Measurements from ENCODE around the gene PTPRN2. TPM values are rescaled to one million over a fixed set of nuclear protein-coding genes. Genes with fewer than 3 reads are reported as not detected.
A peak's percentile ranks its signal among the peaks of the same experiment; 100 is the strongest.

PTPRN2 gene
- total RNA-seq, 2 experiments from 2014 or later, result 0.46 to 0.51 TPM

DNA sequence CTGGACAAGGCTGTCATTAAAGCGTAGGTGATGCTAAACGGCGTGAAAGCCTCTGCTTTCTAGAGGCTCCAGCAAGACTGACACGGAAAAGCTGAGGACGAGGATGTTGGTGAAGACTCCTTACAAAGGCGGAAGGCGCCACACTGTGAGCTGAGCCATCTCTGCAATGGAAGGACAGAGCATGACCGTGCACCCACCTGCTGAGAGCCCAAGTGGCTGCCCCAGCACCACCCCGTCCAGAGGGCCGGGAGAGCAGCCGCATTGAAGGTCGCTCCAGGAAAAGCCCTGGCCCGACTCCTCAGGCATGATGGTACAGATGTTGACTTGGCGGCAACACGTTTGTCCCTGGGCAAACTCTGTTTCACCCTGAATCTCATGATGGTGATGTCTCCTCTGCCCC lies 758.1 kb downstream of the PTPRN2 start:
- no peak for ATAC-seq

DNA sequence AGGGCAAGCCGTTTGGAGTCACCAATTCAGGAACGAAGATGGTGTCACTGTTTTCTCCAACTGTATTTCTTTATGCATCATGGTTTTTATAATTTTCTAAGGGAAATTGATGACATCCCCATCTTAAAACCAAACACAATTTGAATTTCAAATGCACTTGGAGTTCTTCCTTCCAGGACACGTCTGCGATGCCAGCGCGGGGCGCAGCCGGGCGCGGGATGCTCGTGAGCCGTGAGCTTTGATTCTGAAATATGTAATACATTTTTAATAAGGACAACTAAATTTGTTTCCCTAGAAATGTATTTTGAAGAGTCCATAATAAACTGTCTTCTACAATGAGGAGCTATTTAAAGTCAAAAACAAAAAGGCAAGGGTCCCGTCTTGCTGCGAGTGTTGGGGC lies 758.7 kb downstream of the PTPRN2 start:
- CTCF ChIA-PET, result interaction anchor here (0.6 kb wide), 1 partner anchor 655 kb away, joined by 3 read pairs; no protein-coding TSS in a partner anchor
- no peak overlapping the region for H3K4me3 Mint-ChIP-seq
- H3K9me3 Mint-ChIP-seq (ENCODE audit: low read depth), result no peaks in the 10 kb centered on the region
- no peaks in the 10 kb centered on the region for H3K27me3 Mint-ChIP-seq
- intact Hi-C loops (cut with DNase I, micrococcal nuclease), result loop anchor here (5.0 to 10.0 kb wide), 2 partner anchors 48 to 524 kb away; no protein-coding TSS in a partner anchor
- peaks cover 40% of the 10 kb centered on the region for H3K4me1 Mint-ChIP-seq
- H3K36me3 Mint-ChIP-seq (ENCODE audit: low read depth), result no peaks in the 10 kb centered on the region
- POLR2A ChIA-PET, result no interaction called here
- no peak overlapping the region for H3K27ac Mint-ChIP-seq
- ATAC-seq (no peak), DNase-seq (no peak)

More for the DNA sequence above, 758.1 kb downstream of the PTPRN2 start:
- no peak for DNase-seq
- no peaks in the 10 kb centered on the region for H3K9me3 Mint-ChIP-seq (ENCODE audit: low read depth)
- no peaks in the 10 kb centered on the region for H3K36me3 Mint-ChIP-seq (ENCODE audit: low read depth)
- ChIA-PET CTCF (no interaction called here), POLR2A (no interaction called here)
- H3K4me3 Mint-ChIP-seq, result no peak overlapping the region
- intact Hi-C loops (cut with DNase I, micrococcal nuclease), result loop anchor here (5.0 to 10.0 kb wide), 2 partner anchors 48 to 525 kb away; no protein-coding TSS in a partner anchor
- peaks cover 40% of the 10 kb centered on the region for H3K4me1 Mint-ChIP-seq
- H3K27ac Mint-ChIP-seq, result no peak overlapping the region
- H3K27me3 Mint-ChIP-seq, result no peaks in the 10 kb centered on the region

DNA sequence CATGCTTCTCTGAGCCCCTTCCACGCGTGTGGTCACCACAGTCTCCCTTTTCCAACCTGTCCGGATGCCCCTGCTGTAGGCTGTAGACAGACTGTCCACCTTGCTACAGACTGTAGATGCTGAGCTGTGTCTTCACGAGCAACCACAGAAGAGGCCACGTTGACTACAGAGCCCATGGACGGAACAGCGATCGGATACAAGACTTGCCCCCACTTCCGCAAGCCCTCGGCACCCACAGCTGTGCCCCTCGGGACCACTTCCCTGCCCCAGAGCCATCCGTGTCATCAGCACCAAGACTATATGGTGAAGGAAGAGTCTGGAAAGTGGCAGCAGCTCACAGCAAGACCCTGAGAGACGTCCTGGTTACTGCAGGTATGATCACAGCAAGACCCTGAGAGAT lies 759.4 kb downstream of the PTPRN2 start:
- intact Hi-C loops (cut with DNase I, micrococcal nuclease), result loop anchor here (5.0 to 10.0 kb wide), 2 partner anchors 49 to 523 kb away; no protein-coding TSS in a partner anchor
- Mint-ChIP-seq H3K9me3 (ENCODE audit: low read depth) (no peaks in the 10 kb centered on the region), H3K4me1 (peaks cover 40% of the 10 kb centered on the region), H3K36me3 (ENCODE audit: low read depth) (no peaks in the 10 kb centered on the region), H3K27ac (no peak overlapping the region), H3K4me3 (no peak overlapping the region), H3K27me3 (no peaks in the 10 kb centered on the region)
- CTCF ChIA-PET, result no interaction called here
- POLR2A ChIA-PET, result no interaction called here
- no peak for DNase-seq
- no peak for ATAC-seq

DNA sequence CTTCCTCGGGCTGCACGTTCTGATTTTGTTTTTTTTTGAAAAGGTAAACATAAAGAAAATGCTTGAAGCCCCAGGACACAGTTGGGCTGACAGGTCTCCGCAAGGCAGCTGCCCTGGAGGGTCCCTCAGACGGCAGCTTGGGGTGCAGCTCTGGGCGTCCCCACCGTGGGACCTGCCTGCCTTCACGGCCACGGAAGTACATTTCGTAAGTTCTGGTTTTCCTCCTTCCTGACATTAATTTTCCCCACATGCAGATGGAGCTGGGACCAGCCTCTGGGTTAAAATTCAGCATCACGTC lies 759.8 kb downstream of the PTPRN2 start:
- ATAC-seq (no peak), DNase-seq (no peak)
- no peaks in the 10 kb centered on the region for H3K27me3 Mint-ChIP-seq
- no peak overlapping the region for H3K27ac Mint-ChIP-seq
- no peaks in the 10 kb centered on the region for H3K9me3 Mint-ChIP-seq (ENCODE audit: low read depth)
- POLR2A ChIA-PET, result no interaction called here
- H3K36me3 Mint-ChIP-seq (ENCODE audit: low read depth), result no peaks in the 10 kb centered on the region
- CTCF ChIA-PET, result no interaction called here
- intact Hi-C loops (cut with DNase I, micrococcal nuclease), result loop anchor here (1.0 to 10.0 kb wide), 3 partner anchors 23 to 523 kb away; no protein-coding TSS in a partner anchor
- no peak overlapping the region for H3K4me3 Mint-ChIP-seq
- peaks cover 40% of the 10 kb centered on the region for H3K4me1 Mint-ChIP-seq

DNA sequence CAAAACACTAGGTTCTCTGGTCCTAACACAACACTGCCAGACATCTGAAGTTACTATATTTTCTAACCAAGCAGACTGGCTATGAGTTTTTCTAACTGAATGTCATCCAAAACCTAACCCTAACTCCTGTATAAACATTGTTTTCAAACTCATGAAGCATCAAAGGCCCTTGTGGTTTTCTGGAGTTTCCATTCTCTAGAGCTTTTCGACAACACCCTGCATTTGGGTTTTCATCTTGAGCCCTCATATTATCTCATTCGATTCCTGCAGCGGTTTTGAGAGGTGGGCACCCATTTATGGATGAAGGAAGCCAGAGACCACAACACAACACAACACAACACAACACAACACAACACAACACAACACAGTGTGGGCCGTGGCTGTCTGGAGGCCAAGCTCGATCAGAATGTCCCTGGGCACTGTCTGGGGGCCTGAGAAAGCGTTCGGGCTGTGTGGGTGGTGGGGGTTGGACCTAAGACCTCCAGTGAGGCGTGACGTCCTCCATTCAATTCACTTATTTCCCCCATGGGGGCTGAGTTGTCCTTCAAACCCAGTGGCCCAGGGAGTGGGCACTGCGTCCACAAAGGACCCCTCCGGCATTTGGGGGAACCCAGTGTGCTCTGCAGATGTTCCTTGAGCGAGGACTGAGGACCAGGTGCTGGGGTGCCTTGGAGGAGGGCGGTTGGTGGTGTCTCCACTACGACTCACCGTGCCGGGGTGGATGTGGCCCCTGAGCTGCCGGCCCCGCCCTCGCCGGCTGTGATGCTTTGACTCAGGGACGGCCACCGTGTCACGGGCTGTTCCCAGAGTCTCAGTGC lies 760.4 kb downstream of the PTPRN2 start:
- peak overlapping the region; percentile 23 for H3K27ac Mint-ChIP-seq
- intact Hi-C loops (cut with DNase I, micrococcal nuclease), result loop anchor here (1.0 to 10.0 kb wide), 3 partner anchors 24 to 522 kb away; no protein-coding TSS in a partner anchor
- POLR2A ChIA-PET, result no interaction called here
- peak; percentile 68 for DNase-seq
- H3K4me3 Mint-ChIP-seq, result no peak overlapping the region
- CTCF ChIA-PET, result no interaction called here
- no peaks in the 10 kb centered on the region for H3K36me3 Mint-ChIP-seq (ENCODE audit: low read depth)
- H3K4me1 Mint-ChIP-seq, result peaks cover 36% of the 10 kb centered on the region
- H3K27me3 Mint-ChIP-seq, result no peaks in the 10 kb centered on the region
- peak; percentile 55 for ATAC-seq
- no peaks in the 10 kb centered on the region for H3K9me3 Mint-ChIP-seq (ENCODE audit: low read depth)

DNA sequence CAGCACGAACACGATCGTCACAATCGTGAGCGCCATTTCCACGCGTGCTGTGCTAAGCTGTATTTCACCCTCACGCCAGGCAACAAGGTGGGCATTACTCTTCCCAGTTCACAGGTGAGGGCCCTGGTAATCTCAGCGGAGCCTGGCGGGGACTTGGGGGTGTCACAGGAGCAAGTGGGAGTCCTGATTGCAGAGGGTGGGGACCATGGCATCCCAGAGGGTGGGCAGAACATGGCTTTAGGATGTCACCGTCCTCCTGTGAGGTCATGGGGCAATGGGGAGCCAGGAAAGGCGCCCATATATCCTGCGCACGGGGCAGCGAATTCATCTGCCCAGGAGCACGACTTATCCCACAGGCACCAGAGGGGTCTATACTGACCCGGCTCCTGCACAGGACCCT lies 761.1 kb downstream of the PTPRN2 start:
- CTCF ChIA-PET, result no interaction called here
- POLR2A ChIA-PET, result no interaction called here
- ATAC-seq (no peak), DNase-seq (no peak)
- Mint-ChIP-seq H3K4me3 (no peak overlapping the region), H3K27ac (no peak overlapping the region), H3K36me3 (ENCODE audit: low read depth) (no peaks in the 10 kb centered on the region), H3K4me1 (peaks cover 34% of the 10 kb centered on the region), H3K9me3 (ENCODE audit: low read depth) (no peaks in the 10 kb centered on the region), H3K27me3 (no peaks in the 10 kb centered on the region)
- intact Hi-C loops (cut with DNase I, micrococcal nuclease), result loop anchor here (5.0 to 10.0 kb wide), 2 partner anchors 51 to 522 kb away; no protein-coding TSS in a partner anchor

DNA sequence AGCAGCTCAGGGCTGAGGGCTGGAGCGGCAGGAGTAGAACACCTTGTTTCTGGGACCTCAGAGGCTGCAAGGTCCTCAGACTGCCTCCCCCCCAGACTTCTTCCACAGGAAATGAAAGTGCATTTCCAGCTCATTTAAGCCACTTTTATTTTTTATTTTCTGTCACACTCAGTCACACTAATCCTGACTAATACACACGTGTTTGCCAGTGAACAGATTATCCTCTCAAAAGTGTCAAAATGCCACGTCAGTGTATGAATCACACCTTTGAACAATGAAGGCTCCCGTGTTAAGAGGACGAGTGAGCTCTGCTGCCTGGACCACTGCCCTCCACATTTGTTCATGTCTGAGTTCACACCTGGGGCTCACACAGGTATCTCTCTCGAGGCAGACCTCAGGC lies 762.3 kb downstream of the PTPRN2 start:
- H3K27me3 Mint-ChIP-seq, result no peaks in the 10 kb centered on the region
- DNase-seq, result peak; percentile 41
- H3K9me3 Mint-ChIP-seq (ENCODE audit: low read depth), result no peaks in the 10 kb centered on the region
- H3K4me3 Mint-ChIP-seq, result no peak overlapping the region
- intact Hi-C loops (cut with DNase I, micrococcal nuclease), result loop anchor here (2.0 to 10.0 kb wide), 4 partner anchors 52 to 521 kb away; no protein-coding TSS in a partner anchor
- peaks cover 34% of the 10 kb centered on the region for H3K4me1 Mint-ChIP-seq
- ATAC-seq, result peak; percentile 86
- CTCF ChIA-PET, result interaction anchor here (0.6 to 0.8 kb wide), 2 partner anchors 10 to 857 kb away, joined by 3 to 4 read pairs; no protein-coding TSS in a partner anchor
- peak overlapping the region; percentile 58 for H3K27ac Mint-ChIP-seq
- no peaks in the 10 kb centered on the region for H3K36me3 Mint-ChIP-seq (ENCODE audit: low read depth)
- POLR2A ChIA-PET, result no interaction called here

DNA sequence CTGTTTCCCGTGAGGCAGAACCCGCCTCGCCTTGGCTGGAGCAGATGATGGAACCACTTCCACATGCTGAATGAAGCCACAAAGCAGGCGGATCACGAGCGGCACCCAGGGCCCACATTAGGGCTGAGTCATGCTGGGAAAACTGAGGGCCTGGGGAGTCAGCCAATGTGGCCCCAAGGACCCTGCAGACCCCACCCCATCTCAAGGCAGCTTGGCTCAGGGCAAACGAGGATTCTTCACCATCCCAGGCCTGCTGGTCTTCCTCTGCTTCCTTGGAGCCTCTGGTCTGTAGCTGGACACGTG lies 762.9 kb downstream of the PTPRN2 start:
- no peaks in the 10 kb centered on the region for H3K27me3 Mint-ChIP-seq
- ChIA-PET POLR2A (no interaction called here), CTCF (no interaction called here)
- ATAC-seq (no peak), DNase-seq (no peak)
- H3K27ac Mint-ChIP-seq, result no peak overlapping the region
- intact Hi-C loops (cut with DNase I, micrococcal nuclease), result loop anchor here (2.0 to 10.0 kb wide), 4 partner anchors 53 to 520 kb away; no protein-coding TSS in a partner anchor
- H3K4me3 Mint-ChIP-seq, result no peak overlapping the region
- no peaks in the 10 kb centered on the region for H3K36me3 Mint-ChIP-seq (ENCODE audit: low read depth)
- H3K4me1 Mint-ChIP-seq, result peaks cover 34% of the 10 kb centered on the region
- no peaks in the 10 kb centered on the region for H3K9me3 Mint-ChIP-seq (ENCODE audit: low read depth)

DNA sequence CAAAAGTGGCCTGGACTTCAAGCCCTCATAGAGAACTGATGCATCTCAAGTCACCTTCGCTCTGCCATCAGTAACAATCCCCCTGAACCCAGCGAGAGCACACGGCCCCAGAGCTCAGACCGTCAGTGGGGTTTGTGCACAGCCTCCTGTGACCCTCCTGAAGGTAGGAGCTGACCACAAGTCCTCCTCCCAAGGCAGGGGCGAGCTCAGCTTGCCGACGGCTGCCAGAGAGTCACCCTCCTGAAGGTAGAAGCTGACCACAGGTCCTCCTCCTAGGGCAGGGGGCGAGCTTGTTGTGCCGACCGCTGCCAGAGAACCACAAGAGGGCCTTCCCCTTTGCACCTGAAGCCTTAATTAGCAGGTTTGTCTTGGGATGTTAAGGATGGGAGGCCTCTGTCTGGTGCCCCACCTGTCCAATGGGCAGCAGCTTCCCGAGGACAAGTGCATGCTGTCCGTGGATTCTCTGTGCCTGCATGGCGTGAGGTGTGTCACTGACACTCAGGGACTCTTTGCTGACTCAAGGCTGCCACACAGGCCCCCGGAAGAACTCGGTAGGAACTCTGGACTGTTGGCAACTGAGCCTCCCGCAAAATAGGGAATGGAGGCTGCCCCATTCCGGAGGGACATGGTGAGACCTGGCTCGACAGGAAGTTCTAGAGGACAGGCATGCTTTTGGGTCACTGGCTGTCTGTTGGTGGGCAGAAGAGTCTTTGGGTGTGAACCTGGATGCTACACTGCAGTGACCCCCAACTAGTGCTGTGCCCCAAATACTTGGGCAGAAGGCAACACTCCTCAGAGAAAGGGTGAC lies 763.4 kb downstream of the PTPRN2 start:
- CTCF ChIA-PET, result no interaction called here
- intact Hi-C loops (cut with DNase I, micrococcal nuclease), result loop anchor here in 1 of 2 experiments (2.0 to 10.0 kb wide), 3 partner anchors 109 to 519 kb away; no protein-coding TSS in a partner anchor

DNA sequence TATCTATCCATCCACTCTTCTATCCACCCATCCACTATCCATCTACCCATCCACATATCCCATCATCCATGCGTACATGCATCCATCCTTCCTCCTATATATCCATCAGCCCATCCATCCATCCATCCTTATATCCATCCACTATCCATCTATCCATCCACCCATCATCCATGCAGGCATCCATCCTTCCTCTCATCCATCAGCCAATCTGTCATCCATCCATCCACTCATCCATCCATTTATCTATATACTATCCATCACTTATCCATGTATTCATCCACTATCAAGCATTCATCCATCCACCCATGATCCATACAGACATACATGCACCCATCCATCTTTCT lies 765.0 kb downstream of the PTPRN2 start:
- intact Hi-C loops (cut with DNase I, micrococcal nuclease), result loop anchor here in 1 of 2 experiments (2.0 to 10.0 kb wide), 2 partner anchors 58 to 518 kb away; no protein-coding TSS in a partner anchor
- POLR2A ChIA-PET, result no interaction called here
- Mint-ChIP-seq H3K9me3 (ENCODE audit: low read depth) (no peaks in the 10 kb centered on the region), H3K36me3 (ENCODE audit: low read depth) (no peaks in the 10 kb centered on the region), H3K27me3 (no peaks in the 10 kb centered on the region), H3K4me3 (no peak overlapping the region), H3K4me1 (peaks cover 28% of the 10 kb centered on the region), H3K27ac (no peak overlapping the region)
- no peak for ATAC-seq
- DNase-seq, result no peak
- CTCF ChIA-PET, result no interaction called here

More for the DNA sequence above, 763.4 kb downstream of the PTPRN2 start:
- peaks cover 34% of the 10 kb centered on the region for H3K4me1 Mint-ChIP-seq
- no peak overlapping the region for H3K4me3 Mint-ChIP-seq
- POLR2A ChIA-PET, result no interaction called here
- no peaks in the 10 kb centered on the region for H3K36me3 Mint-ChIP-seq (ENCODE audit: low read depth)
- no peak overlapping the region for H3K27ac Mint-ChIP-seq
- no peaks in the 10 kb centered on the region for H3K27me3 Mint-ChIP-seq
- H3K9me3 Mint-ChIP-seq (ENCODE audit: low read depth), result no peaks in the 10 kb centered on the region
- no peak for ATAC-seq
- no peak for DNase-seq

DNA sequence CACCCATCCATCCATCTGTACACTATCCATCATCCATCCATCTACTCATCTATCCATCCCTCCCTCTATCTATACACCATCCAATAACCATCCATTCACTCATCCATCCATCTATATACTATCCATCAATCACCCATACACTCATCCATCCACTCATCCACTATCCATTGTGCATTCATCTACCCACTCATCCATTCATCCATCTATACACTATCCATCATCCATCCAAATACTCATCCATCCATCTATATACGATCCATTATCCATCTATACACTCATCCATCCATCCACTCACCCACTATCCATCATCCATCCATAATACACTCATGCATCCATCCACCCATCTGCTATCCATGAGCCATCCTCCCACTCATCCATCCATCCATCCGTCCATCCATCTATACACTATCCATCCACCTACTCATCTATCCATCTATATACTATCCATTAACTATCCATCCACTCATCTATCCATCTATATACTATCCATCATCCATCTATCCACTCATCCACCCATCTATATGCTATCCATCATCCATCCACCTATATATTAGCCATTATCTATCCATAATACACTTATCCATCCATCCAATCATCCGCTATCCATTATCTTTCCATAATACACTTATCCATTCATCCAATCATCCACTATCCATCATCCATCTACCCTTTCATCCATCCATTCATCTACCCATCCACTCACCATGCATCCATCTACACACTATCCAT lies 765.5 kb downstream of the PTPRN2 start:
- Mint-ChIP-seq H3K27me3 (no peaks in the 10 kb centered on the region), H3K27ac (no peak overlapping the region), H3K9me3 (ENCODE audit: low read depth) (no peaks in the 10 kb centered on the region), H3K4me3 (no peak overlapping the region), H3K36me3 (ENCODE audit: low read depth) (no peaks in the 10 kb centered on the region), H3K4me1 (peaks cover 22% of the 10 kb centered on the region)
- no peak for ATAC-seq
- CTCF ChIA-PET, result no interaction called here
- intact Hi-C loops (cut with DNase I, micrococcal nuclease), result loop anchor here in 1 of 2 experiments (2.0 to 10.0 kb wide), 2 partner anchors 59 to 517 kb away; no protein-coding TSS in a partner anchor
- DNase-seq, result no peak
- POLR2A ChIA-PET, result no interaction called here
